CD4-positive, alpha-beta memory T cell (primary cell): ENCODE data around the gene NASP. TPM values are rescaled to one million over a fixed set of nuclear protein-coding genes. Genes with fewer than 3 reads are reported as not detected.
A peak's percentile ranks its signal among the peaks of the same experiment; 100 is the strongest.

Experiments
- CTCF ChIA-PET: fragments of 350-600 bp; sonication (Branson Sonifier 250); formaldehyde crosslinking; loops from one replicate; lab custom pipeline; 2021; ENCODE audit warnings: inconsistent platforms; ENCODE audit not compliant: partially characterized antibody; lab: Charles Lee
- POLR2A ChIA-PET: fragments of 350-600 bp; sonication (Branson Sonifier 250); formaldehyde crosslinking; loops from one replicate; lab custom pipeline; 2021; ENCODE audit not compliant: partially characterized antibody; lab: Charles Lee
- DNase-seq, 5 donors: peaks; one replicate each; pipeline versions ENCODE4 v3.0.0 to v3.0.0-alpha.2; 2020 to 2022; ENCODE audit warnings: mixed read lengths in 1 of 5
- H3K27ac ChIP-seq: one replicate; pipeline ENCODE4 v1.7.0; 2013; ENCODE audit warnings: low read depth, low read length
- H3K27me3 ChIP-seq: 2 replicates; pipeline ENCODE4 v1.7.0; 2013; ENCODE audit warnings: mild to moderate bottlenecking, low read length, moderate library complexity; ENCODE audit not compliant: insufficient read depth
- H3K36me3 ChIP-seq: 2 replicates; pipeline ENCODE4 v1.7.0; 2013; ENCODE audit warnings: mild to moderate bottlenecking, low read length, moderate library complexity; ENCODE audit not compliant: insufficient read depth
- H3K4me1 ChIP-seq: 2 replicates; pipeline ENCODE4 v1.7.0; 2013; ENCODE audit warnings: mild to moderate bottlenecking, low read length, moderate library complexity; ENCODE audit not compliant: insufficient read depth
- H3K4me3 ChIP-seq, 2 donors: one replicate each; pipeline ENCODE4 v1.7.0; 2013; ENCODE audit warnings: low read length in 2 of 2, mild to moderate bottlenecking in 1 of 2
- H3K9me3 ChIP-seq, 2 donors: one replicate each; pipeline ENCODE4 v1.7.0; 2013; ENCODE audit warnings: low read length in 2 of 2, control low read depth in 1 of 2; ENCODE audit not compliant: control insufficient read depth in 1 of 2
- H3K27ac Mint-ChIP-seq, 7 donors: one replicate each; pipeline ENCODE4 v1.8.0; 2020 to 2021; ENCODE audit warnings: mixed read lengths in 7 of 7, mild to moderate bottlenecking in 6 of 7, inconsistent platforms in 3 of 7, moderate library complexity in 3 of 7
- H3K27me3 Mint-ChIP-seq, 2 donors: one replicate each; pipeline ENCODE4 v1.8.0; 2020 to 2021; ENCODE audit warnings: mixed read lengths in 2 of 2
- H3K36me3 Mint-ChIP-seq, 2 donors: one replicate each; pipeline ENCODE4 v1.8.0; 2020 to 2021; ENCODE audit warnings: mixed read lengths in 2 of 2, inconsistent platforms in 1 of 2, mild to moderate bottlenecking in 1 of 2
- H3K4me1 Mint-ChIP-seq, 4 donors: one replicate each; pipeline ENCODE4 v1.8.0; 2020 to 2021; ENCODE audit warnings: mixed read lengths in 4 of 4, mild to moderate bottlenecking in 1 of 4
- H3K4me3 Mint-ChIP-seq, 8 donors: one replicate each; pipeline ENCODE4 v1.8.0; 2020 to 2021; ENCODE audit warnings: mixed read lengths in 8 of 8, mild to moderate bottlenecking in 7 of 8, moderate library complexity in 6 of 8, inconsistent platforms in 3 of 8
- H3K9me3 Mint-ChIP-seq, 8 donors: one replicate each; pipeline ENCODE4 v1.8.0; 2020 to 2021; ENCODE audit warnings: mixed read lengths in 8 of 8, mild to moderate bottlenecking in 5 of 8, inconsistent platforms in 3 of 8, moderate library complexity in 1 of 8
- intact Hi-C: fragments of 100-400 bp; cut with micrococcal nuclease; formaldehyde crosslinking; loops from one replicate; pipeline ENCODE4 v1.15.1; 2023
- polyA plus RNA-seq, 2 donors: library from polyadenylated mRNA; unstranded; fragments of 300-500 nt; fragmentation: Illumina TruSeq; gene quantifications; one replicate each; pipeline ENCODE4 v1.2.3, GENCODE V29; 2021
- total RNA-seq, 2 experiments: library from RNA; stranded (reverse); gene quantifications; one replicate each; pipeline ENCODE4 v1.2.3, GENCODE V29; 2021

The NASP gene
- total and polyA plus RNA-seq, 4 experiments from 2014 or later = 57.1 to 93.9 (median 90.4) TPM

- peaks cover 0 to 11% (median 8%) of the 10 kb centered on the region in 4 donors for H3K4me1 Mint-ChIP-seq
- no peaks in the 10 kb centered on the region for H3K9me3 ChIP-seq
- POLR2A ChIA-PET = interaction anchor here (1.3 kb wide), 1 partner anchor 38 kb away, joined by 3 read pairs; no protein-coding TSS in a partner anchor
- no peak overlapping the region for H3K4me3 Mint-ChIP-seq
- H3K36me3 ChIP-seq = peaks cover 27% of the 10 kb centered on the region
- no peak overlapping the region for H3K4me3 ChIP-seq
- no peak for DNase-seq
- peaks cover 25 to 51% of the 10 kb centered on the region in 2 donors for H3K36me3 Mint-ChIP-seq
- H3K9me3 Mint-ChIP-seq = no peaks in the 10 kb centered on the region
- H3K27me3 Mint-ChIP-seq = no peaks in the 10 kb centered on the region
- H3K4me1 ChIP-seq = no peaks in the 10 kb centered on the region
- peak overlapping the region in 4 of 7 donors; percentile 38 to 75 (median 44) for H3K27ac Mint-ChIP-seq
- no peaks in the 10 kb centered on the region for H3K27me3 ChIP-seq
- H3K27ac ChIP-seq = no peak overlapping the region
- CTCF ChIA-PET = interaction anchor here (1.4 kb wide), 1 partner anchor 31 kb away, joined by 3 read pairs; no protein-coding TSS in a partner anchor
- intact Hi-C loops = no loop called here
Measured at GRCh38 chr1:45647248-45648021, 63.6 kb downstream of the NASP start.

DNA sequence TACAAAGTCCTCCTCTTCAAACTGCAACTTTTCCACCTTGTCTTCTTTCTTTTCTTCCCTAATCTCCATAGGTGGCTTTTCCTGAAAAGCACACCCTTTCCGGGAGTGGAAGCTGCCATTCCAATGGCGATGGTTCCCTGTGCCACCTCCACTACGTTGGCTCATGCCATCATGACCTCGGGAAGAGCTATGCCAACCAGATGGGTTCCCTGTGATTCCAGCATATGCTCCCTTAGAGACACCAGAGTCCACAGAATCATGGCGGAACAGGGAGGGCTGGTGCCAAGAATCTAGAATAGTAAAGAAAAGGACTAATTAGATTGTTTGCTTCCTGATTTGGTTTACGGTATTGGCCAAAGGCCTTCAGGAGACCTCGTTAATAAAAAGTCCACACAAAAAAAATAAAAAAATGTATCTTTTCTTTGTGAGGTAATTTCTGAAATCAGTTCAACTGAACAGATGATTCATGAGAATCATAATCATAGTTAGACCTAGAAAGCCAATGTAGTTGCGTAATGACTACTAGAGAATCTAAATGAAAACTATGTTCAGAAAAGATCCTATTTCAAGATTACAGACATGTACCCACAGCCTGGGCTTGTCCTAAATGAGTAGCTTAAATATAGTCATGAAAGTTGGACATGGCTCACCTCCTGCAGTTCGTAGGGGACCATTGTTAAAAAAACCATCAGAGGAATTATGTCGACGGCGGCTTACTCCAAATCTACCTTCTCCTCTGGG lies 70.9 kb downstream of the NASP start:
- Histone ChIP-seq H3K4me1 (no peaks in the 10 kb centered on the region), H3K4me3 (no peak overlapping the region), H3K27ac (no peak overlapping the region), H3K36me3 (peaks cover 84% of the 10 kb centered on the region), H3K27me3 (no peaks in the 10 kb centered on the region), H3K9me3 (no peaks in the 10 kb centered on the region)
- H3K4me3 Mint-ChIP-seq = no peak overlapping the region
- no peak for DNase-seq
- H3K27ac Mint-ChIP-seq = peak overlapping the region in 3 of 7 donors; percentile 48 to 60 (median 53)
- intact Hi-C loops = no loop called here
- ChIA-PET CTCF (interaction anchor here (1.8 kb wide), 1 partner anchor 10 kb away, joined by 5 read pairs; no protein-coding TSS in a partner anchor), POLR2A (no interaction called here)
- peaks cover 0 to 6% (median under 1%) of the 10 kb centered on the region in 4 donors for H3K4me1 Mint-ChIP-seq
- no peaks in the 10 kb centered on the region for H3K27me3 Mint-ChIP-seq
- H3K9me3 Mint-ChIP-seq = no peaks in the 10 kb centered on the region
- H3K36me3 Mint-ChIP-seq = peaks cover 43 to 85% of the 10 kb centered on the region in 2 donors

GRCh38 chr1:45656573-45657226 lies 72.9 kb downstream of the NASP start:
- H3K36me3 ChIP-seq = peaks cover 76% of the 10 kb centered on the region
- Mint-ChIP-seq H3K9me3 (no peaks in the 10 kb centered on the region), H3K4me3 (no peak overlapping the region), H3K36me3 (peaks cover 47 to 80% of the 10 kb centered on the region in 2 donors), H3K27ac (peak overlapping the region in 3 of 7 donors; percentile 10 to 46 (median 11)), H3K4me1 (peaks cover 0 to 4% (median 3%) of the 10 kb centered on the region in 4 donors), H3K27me3 (no peaks in the 10 kb centered on the region)
- DNase-seq = no peak
- no peak overlapping the region for H3K4me3 ChIP-seq
- CTCF ChIA-PET = interaction anchor here (0.5 to 0.6 kb wide), 2 partner anchors 18 to 30 kb away, joined by 3 read pairs; partner anchors contain the start of gene GPBP1L1
- H3K27me3 ChIP-seq = no peaks in the 10 kb centered on the region
- H3K9me3 ChIP-seq = no peaks in the 10 kb centered on the region
- H3K4me1 ChIP-seq = no peaks in the 10 kb centered on the region
- H3K27ac ChIP-seq = no peak overlapping the region
- intact Hi-C loops = no loop called here
- POLR2A ChIA-PET = interaction anchor here (0.8 to 1.0 kb wide), 2 partner anchors 30 to 32 kb away, joined by 3 read pairs; partner anchors contain the start of gene GPBP1L1

DNA sequence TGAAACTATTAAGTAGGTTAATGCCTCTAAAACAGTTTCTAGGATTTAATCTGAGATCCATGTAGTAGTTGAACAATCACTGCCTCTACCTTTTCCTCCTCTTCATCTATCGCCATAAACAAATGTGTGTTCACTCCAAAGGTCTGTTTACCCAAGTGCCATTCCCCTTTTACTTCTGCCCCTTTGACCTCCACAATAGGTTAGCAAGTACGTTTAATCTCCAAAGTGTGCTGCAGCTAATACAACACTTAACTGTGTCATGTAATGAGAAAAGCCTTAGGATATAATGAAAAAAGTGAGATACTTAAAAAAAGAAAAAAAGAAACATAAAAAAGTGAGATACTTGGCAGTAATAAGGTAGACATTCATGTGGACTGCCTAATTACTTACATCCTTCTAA lies 74.3 kb downstream of the NASP start:
- intact Hi-C loops = no loop called here
- Histone ChIP-seq H3K27ac (no peak overlapping the region), H3K27me3 (no peaks in the 10 kb centered on the region), H3K4me1 (no peaks in the 10 kb centered on the region), H3K9me3 (no peaks in the 10 kb centered on the region), H3K36me3 (peaks cover 64% of the 10 kb centered on the region), H3K4me3 (no peak overlapping the region)
- Mint-ChIP-seq H3K27ac (peak overlapping the region in 2 of 7 donors; percentile 20 to 88), H3K9me3 (no peaks in the 10 kb centered on the region), H3K4me3 (no peak overlapping the region), H3K4me1 (peaks cover 3 to 16% (median 5%) of the 10 kb centered on the region in 4 donors), H3K27me3 (no peaks in the 10 kb centered on the region), H3K36me3 (peaks cover 40 to 70% of the 10 kb centered on the region in 2 donors)
- DNase-seq = no peak
- POLR2A ChIA-PET = no interaction called here
- CTCF ChIA-PET = no interaction called here

GRCh38 chr1:45659222-45659621 lies 75.4 kb downstream of the NASP start:
- H3K4me1 Mint-ChIP-seq = peaks cover 7 to 20% (median 8%) of the 10 kb centered on the region in 4 donors
- no peaks in the 10 kb centered on the region for H3K9me3 Mint-ChIP-seq
- POLR2A ChIA-PET = no interaction called here
- intact Hi-C loops = no loop called here
- no peak for DNase-seq
- peaks cover 40 to 72% of the 10 kb centered on the region in 2 donors for H3K36me3 Mint-ChIP-seq
- H3K4me3 Mint-ChIP-seq = no peak overlapping the region
- H3K4me3 ChIP-seq = no peak overlapping the region
- no peak overlapping the region for H3K27ac Mint-ChIP-seq
- H3K9me3 ChIP-seq = no peaks in the 10 kb centered on the region
- H3K36me3 ChIP-seq = peaks cover 62% of the 10 kb centered on the region
- no peaks in the 10 kb centered on the region for H3K4me1 ChIP-seq
- H3K27me3 ChIP-seq = no peaks in the 10 kb centered on the region
- no peak overlapping the region for H3K27ac ChIP-seq
- H3K27me3 Mint-ChIP-seq = no peaks in the 10 kb centered on the region
- CTCF ChIA-PET = no interaction called here

GRCh38 chr1:45660336-45660735 lies 76.5 kb downstream of the NASP start:
- no peak for DNase-seq
- peak overlapping the region in 1 of 7 donors; percentile 31 for H3K27ac Mint-ChIP-seq
- peaks cover 51% of the 10 kb centered on the region for H3K36me3 ChIP-seq
- no peaks in the 10 kb centered on the region for H3K27me3 Mint-ChIP-seq
- intact Hi-C loops = no loop called here
- H3K27me3 ChIP-seq = no peaks in the 10 kb centered on the region
- no peaks in the 10 kb centered on the region for H3K9me3 ChIP-seq
- POLR2A ChIA-PET = interaction anchor here (0.8 kb wide), 1 partner anchor 28 kb away, joined by 3 read pairs; no protein-coding TSS in a partner anchor
- H3K4me1 ChIP-seq = peaks cover 4% of the 10 kb centered on the region
- no peaks in the 10 kb centered on the region for H3K9me3 Mint-ChIP-seq
- CTCF ChIA-PET = no interaction called here
- no peak overlapping the region for H3K27ac ChIP-seq
- peaks cover 7 to 20% (median 11%) of the 10 kb centered on the region in 4 donors for H3K4me1 Mint-ChIP-seq
- peaks cover 35 to 61% of the 10 kb centered on the region in 2 donors for H3K36me3 Mint-ChIP-seq
- H3K4me3 ChIP-seq = no peak overlapping the region
- no peak overlapping the region for H3K4me3 Mint-ChIP-seq
